HG02642 (cell line): ENCODE results near the gene RNASEH2A.
"Not testable (repeated sequence)": the region's sequence is repeated elsewhere in the genome, so short reads cannot be mapped to it uniquely, and the experiment has no call there.

Experiments used
- ATAC-seq: cut with Tn5 transposase; IDR thresholded peaks from one replicate; pipeline ENCODE4 v1.9.1; 2021; ENCODE audit warnings: mild to moderate bottlenecking; ENCODE audit not compliant: unreplicated experiment, poor library complexity

RNASEH2A gene

DNA sequence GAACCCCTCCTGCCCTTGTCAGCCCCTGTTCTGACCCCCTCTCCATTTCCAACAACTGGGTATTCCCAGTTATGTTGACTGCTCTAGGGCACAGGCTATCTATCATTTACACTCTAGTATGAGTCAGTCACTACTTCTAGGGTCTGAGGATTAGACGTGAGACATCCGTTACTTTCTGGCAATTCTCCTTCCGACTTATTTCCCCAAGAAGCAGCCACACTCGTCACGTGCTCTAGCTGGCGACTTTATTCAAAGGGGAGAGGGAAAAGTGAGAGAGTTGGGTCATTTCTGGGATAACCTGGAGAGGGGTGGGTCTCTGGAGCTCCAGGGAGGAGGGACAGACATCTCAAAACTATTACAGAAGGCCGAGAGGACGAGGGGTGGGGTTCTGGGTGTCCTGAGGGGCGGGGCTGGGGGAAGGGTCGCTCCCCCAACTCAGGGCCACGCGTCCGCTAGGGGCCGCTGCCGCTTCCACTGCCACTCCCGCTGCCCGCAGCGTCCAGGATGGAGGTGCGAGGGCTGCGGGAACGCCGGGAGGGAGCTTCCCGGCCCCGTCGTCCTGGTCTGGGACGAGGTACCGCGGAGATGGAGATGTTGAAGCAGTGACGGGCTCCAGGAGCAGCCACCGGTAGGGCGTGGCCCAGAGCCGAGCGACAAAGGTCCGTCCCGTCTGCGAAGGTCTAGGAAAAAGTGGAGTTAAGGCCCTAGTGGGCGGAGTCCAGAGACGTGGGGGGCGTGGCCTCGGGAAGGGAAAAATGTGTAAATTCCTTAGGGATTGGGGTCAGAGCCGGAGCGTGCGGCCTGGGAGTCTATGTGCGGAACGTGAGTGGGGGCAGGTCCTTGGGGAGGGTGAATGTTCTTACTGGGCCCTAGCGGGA, 19.1 kb downstream of the RNASEH2A start:
- no peak for ATAC-seq

DNA sequence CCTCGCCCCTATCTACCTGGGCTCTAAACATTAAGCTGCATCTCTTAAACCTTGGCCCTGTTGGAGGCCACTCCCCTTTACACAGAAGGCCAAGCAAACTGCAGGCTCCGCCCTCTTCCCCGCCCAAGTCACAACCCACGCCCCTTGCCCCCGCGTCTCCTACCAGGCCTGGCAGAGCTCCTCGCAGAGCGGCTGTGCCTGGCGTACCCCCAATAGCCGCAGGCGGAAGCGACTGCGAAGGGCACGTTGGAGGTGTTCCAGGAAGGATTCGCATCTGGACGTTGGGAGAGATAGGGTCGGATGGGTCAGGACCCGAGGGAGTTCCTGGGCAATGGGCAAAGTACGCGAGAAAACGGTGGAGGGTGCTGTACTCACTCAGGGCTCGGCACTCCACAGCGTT, 22.1 kb downstream of the RNASEH2A start:
- no peak for ATAC-seq

DNA sequence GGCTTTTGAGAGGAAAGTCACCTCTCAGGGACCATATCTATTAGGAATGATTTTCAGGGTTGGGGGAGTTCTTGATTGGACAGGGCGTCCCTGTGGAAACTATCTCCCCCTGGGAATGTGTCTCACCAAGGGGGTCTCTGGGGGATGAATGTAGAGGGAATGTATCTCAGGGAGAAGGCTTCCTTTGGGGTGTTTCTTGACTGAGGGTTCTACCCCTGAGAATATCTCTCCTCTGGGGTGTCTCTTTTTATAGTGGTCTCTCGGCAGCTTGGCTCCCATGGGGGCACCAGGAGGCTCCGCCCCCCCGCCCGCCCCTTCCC, 27.0 kb downstream of the RNASEH2A start:
- no peak for ATAC-seq

DNA sequence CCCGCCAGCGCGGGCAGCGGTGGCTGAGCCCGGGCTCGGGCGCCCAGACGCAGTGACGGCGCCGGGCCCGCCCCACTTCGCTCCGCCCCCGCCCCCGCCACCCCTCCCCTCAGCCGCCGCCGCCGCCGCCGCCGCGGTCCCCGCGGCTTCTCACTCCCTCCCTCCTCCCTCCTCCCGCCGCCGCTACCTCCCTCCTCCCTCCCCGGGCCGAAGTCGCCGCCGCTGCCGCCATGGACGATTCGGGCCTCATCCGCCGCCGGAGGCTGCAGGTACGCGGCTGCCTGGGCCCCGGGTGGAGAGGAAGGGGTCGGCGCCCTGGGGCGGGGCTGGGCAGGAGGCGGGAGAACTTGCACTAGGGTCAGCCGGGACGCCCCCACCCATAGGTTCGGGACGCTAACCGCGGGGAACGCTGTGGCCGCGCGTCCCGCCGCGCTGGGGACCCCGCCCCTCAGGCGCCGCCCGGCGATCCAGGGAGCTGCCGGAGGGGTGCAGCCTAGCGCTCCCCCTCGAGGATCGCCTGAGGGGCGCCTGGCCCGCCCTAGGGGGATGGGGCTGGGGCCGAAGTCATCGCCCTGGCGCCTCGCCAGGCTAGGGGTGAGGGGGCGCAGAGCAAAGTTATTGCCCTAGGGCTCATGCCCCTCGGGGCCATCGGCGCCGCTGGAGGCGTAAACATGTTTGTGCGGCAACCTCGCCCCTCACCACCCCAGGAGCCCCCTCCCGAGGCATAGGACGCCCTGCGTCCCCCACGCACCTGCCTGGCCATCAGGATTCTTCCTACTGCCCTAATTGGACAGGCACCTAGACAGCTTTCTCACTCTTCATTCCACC, 27.6 kb downstream of the RNASEH2A start:
- no peak for ATAC-seq

DNA sequence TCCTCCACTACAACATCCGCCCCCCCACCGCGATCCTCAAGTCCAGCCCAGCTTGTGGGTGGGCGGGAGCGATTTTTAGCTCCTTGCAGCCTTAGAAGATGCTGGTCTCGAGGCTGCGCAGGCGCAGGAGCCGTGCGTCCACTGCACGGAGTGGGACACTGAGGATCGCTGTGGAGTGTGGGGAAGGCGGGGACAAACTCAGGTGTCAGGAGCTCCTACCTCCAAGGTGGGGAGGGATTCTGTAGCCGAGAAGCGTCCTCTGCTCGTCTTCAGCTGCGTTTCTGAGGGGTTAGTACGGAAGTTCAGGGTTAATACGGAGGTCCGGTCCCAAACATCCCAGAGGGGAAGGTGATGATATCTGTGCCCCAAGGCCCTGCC, 28.2 kb downstream of the RNASEH2A start, which contains the start of gene RTBDN:
Gene RTBDN, minus strand, starts transcription at position 14 of the 378 bp plus-strand sequence. CDS start 4,600 bp downstream, outside the sequence.
- ATAC-seq: no peak

DNA sequence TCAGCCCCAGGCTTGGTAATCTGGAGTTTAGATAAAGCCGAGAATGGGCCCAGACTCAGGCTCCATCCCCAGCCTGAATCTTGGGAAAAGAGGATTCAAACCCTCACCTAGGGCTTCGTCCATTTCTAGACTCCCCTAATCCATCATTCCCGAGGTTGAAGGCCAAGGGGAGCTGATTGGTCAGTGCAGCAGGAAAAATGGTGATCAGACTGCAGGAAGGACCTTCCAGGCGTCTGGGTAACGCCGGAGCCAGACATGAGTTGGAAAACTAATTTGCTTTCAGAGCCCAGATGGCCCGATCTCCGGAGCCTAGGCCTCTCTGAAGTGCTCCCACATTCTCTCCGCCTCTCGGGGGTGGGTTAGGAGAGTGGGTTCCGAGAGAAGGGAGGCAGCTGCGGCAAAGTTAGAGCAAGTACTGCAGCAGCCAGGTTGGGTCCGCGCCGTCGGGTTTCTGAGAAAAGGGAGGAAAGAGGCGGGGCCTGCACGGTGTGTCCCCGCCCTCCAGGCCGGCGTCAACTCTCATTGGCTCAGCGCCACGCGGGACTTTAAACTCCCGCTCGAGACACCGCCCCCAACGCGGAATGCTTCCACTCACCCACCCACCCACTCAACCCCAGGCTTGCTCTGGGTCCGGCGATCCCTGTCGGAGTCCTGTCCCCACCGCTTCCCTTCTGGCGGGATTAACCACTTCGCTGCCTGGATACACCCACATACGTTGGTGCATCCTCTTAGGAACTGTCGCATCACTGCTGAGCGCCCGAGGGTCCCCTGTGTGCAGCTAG, 28.8 kb downstream of the RNASEH2A start:
- no peak for ATAC-seq

DNA sequence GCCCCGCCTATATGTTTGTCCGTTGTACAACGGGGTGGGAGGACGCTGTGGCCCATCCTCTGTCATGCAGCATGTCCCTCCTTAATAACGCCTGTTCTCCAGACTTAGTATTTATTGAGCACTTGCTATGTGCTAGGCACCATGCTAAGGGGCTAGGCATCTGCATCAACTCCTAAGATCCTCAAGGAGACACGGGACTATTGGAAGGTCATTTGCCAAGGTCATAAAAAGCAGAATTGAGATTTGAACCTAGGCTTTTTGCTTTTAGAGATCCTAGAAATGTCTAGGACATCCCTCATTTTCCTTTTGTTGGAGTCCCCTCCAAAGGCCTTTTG, 30.1 kb downstream of the RNASEH2A start:
- no peak for ATAC-seq

DNA sequence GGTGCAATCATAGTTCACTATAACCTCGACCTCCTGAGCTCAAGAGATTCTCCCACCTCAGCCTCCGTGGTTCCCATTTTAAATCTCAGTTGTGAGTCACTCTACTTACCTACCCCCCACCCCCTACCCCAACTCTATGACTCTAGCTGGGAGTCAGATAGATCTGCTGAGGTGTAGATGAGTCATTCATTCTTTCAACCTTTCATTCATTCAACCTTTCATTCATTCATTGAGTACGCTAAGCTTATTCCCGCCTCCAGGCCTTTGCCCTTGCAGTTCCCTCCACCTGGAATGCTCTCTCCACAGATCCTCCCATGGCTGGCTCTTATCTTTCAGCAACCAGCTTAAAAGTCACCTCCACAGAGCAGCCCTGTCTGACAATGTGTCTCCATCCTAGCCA, 30.8 kb downstream of the RNASEH2A start:
- no peak for ATAC-seq

DNA sequence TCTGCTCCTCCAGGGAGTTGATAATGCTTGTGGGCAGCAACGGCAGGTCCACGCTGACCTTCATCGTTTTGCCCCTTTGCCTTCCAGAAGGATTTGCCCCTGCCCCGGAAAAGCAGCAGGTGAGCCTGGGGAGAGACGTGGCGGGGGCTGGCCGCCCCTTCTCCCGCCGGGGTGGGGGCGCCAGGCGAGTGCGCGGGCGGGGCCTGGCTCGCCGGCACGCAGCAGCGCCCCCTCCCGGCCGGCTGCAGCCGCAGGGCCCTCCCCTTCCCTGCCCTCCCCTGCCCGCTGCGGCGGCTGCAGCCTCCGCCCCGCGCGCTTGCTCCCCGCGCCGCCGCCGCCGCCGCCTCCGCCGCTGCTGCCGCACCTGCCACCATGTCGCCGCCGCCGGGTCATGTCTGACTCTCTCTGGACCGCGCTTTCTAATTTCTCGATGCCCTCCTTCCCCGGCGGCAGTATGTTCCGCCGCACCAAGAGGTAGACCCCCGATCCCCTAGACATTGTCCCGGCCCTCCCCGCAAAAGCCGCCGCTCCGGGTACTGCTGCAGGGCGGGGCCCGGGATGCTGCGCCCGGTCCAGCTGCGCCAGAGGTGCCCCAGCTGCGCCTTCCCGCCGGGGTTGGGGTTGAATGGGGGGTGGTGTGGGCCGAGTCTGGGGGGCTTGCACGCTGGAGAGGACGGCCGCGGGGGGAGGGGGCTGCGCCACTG, 31.9 kb downstream of the RNASEH2A start, which contains the start of gene MAST1:
Gene MAST1, plus strand, starts transcription at position 334 of the 704 bp plus-strand sequence. Its CDS starts 58 bp downstream, at position 392.
- ATAC-seq: no peak

DNA sequence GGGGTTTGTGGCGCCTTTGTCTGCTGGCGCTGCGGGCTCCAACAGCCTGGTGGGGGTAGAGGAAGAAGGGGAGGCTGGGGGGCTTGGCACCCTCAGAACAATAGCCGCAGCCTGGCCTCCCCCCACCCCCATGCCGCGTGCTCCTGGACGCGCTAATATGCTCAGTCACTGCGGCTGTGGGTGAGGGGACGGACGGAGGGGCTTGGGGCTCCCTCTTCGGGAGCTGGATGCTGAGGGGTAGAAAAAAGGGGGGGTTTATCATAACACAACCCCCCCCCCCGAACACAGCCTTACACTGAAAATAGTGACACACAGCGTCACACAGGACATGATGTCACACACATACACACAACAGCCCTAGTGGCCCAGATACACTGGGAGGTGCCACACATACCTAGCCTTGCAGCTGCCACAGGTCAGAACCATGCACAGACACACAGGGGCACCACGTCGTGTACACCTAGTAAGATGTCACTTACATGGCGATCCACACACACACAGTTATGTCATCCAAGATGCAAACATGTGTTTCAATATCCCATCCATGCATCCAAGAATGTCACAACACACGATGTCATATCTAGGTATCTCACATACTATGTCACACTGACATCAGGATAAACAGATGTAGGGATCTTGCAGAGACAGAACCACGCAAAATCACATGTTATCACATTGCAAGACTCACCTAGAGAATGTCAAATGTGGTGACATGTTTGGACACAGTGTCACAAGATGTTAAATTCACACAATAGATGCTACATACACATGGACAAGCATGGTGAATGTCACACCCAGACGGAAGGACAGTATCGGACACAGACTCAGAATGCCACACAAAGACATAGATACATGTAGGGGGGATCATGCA, 32.7 kb downstream of the RNASEH2A start:
- no peak for ATAC-seq

DNA sequence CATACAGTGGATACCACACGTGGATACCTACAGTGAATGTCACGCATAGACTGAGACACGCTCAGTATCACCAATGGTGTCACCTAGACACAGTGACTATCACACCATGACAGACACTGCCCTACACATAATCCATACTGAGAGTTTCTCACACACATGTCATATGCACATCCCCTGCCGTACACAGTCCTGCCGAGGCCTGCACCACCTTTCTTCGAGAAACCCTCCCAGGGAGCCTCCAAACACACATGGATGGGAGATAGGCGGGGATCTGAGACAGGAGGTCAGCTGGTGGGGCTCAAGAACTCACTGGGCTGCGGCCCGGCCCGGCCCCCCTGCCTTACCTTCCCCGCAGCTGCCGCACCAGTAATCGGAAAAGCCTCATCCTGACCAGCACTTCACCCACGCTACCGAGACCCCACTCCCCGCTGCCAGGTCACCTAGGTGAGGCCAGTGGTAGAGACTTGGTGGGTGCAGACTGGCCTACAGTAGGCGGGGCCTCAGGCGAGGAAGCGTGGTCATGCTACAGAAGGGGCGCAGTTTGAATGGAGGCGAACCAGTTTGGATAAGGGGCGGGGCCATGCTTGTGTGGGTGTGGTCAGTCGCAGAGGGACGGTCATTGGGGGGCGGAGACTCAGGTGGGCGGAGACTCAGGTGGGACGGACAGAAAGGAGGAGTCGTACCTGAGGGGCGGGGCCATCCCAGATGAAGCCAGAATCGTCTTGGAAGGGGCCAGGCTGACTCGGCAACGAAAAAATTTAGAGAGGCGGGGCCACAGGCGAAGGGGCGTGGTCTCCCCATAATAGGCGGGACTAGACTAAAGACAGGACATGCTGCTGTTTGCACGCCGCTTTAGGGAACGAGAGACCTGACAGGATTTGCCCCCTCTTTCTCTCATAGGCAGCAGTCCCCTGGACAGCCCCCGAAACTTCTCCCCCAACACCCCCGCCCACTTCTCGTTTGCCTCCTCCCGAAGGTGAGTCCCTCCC, 34.0 kb downstream of the RNASEH2A start:
- no peak for ATAC-seq

DNA sequence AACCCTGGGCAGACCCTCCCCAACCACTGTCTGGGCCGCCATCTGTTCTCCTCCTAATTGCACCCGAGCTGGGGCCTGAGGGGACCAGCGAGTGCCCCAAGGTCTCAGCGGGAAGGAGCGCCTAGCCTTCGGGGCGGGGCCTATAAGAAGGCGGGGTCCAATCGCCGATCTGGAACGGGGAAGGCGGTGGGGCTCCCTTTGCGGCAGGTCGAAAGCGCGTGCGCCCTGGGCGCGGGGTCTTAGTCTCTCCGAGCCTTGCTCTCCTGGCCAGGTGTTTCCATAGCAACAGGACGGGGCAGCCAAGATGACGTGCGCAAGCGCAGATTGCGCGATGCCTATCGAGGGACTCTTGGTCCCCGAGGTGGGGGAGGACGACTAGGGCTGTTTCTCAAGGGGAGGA, 34.7 kb downstream of the RNASEH2A start:
- no peak for ATAC-seq

DNA sequence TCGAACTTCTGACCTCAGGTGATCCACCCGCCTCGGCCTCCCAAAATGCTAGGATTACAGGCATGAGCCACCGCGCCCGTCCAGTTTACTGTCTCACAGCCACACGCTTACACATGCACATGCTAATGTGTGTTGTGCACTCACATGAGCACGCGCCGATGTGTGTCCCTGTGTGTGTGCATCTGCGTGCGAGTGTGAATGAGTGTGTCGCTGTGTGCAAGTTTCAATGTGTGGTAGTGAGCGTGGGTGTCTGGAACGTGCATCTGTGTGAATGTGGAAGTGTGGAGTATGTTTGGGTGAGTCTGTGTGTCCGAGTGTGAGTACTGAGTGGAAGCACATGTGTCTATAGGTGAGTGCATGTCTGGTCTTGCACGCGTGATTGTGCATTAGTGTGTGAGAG, 36.1 kb downstream of the RNASEH2A start:
- ATAC-seq: no peak

DNA sequence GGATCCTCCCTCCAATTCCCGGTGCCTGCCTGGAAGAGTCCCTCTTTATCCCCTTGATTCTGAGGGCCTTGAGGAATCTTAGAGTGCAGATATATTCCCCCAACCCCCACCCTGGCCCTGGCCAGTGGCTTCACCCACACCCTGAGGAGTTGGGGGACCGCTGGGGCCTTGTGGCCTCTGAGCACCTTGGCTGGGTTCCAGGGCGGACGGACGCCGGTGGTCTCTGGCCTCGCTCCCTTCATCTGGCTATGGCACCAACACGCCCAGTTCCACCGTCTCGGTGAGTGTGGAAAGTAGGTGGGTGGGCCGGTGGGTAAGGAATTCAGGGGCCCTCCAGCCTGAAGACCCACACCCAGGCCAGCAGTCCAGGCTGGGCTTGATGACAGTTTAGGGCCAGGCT, 36.9 kb downstream of the RNASEH2A start:
- no peak for ATAC-seq

DNA sequence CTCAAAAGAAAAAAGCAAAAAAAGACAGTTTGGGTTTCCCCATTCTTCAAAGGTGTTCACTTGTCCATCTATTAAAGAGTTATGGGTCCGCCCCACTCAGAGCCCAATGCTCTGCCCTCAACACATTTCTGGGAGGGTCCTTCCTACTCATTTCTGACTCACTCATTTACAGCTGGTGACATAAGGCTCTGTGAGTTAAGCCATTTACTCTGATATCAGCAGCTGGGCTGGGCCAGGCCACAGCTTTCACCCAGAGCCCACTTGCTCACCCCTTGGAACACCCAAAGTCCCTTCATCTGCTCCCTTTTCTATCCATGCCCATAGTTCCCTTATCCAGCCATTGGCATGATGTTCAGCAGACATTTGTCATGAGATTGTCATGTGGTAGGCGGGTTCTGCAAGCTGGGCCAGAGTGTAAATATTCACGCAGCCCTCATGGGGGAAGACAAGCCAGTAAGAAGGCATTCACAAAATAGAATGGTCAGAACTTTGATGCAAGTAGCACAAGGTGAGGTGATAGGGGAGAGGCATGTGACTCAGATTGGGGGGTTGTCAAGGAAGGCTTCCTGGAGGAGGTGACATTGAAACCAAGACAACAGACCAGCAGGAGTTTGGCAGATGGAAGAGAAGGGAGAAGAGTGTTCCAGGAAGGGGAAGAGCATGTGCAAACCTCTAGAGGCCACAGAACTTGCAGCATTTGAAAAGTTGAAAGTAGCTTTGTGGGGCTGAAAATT, 37.8 kb downstream of the RNASEH2A start:
- ATAC-seq: no peak

DNA sequence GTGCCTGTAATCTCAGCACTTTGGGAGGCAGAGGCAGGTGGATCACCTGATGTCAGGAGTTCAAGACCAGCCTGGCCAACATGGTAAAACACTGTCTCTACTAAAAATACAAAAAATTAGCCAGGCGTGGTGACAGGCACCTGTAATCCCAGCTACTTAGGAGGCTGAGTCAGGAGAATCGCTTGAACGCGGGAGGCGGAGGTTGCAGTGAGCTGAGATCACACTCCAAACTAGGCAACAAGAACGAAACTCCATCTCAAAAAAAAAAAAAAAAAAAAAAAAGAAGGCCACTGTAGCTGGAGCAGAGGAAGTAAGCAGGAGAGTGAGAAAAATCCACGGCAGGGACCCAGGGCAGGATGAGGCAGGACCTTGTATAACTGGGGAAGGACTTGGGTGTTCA, 40.2 kb downstream of the RNASEH2A start:
- not testable (repeated sequence) for ATAC-seq
